ES-I3 (cell line): ENCODE measurements around the gene SMARCD1.

Experiments used
- H3K36me3 ChIP-seq: 2 replicates; pipeline ENCODE4 v1.6.1; 2013; ENCODE audit warnings: mild to moderate bottlenecking, low read length, control low read depth, moderate library complexity; ENCODE audit not compliant: insufficient read depth
- H3K4me1 ChIP-seq: 2 replicates; pipeline ENCODE4 v1.6.1; 2013; ENCODE audit warnings: mild to moderate bottlenecking, control low read depth, low read length; ENCODE audit not compliant: insufficient read depth
- H3K9ac ChIP-seq: 2 replicates; pipeline ENCODE4 v1.6.1; 2013; ENCODE audit warnings: low read depth, mild to moderate bottlenecking, low read length, moderate library complexity
- H3K9me3 ChIP-seq: 2 replicates; pipeline ENCODE4 v1.6.1; 2013; ENCODE audit warnings: mild to moderate bottlenecking, low read length, moderate library complexity; ENCODE audit not compliant: control insufficient read depth, insufficient read depth

SMARCD1 gene

DNA sequence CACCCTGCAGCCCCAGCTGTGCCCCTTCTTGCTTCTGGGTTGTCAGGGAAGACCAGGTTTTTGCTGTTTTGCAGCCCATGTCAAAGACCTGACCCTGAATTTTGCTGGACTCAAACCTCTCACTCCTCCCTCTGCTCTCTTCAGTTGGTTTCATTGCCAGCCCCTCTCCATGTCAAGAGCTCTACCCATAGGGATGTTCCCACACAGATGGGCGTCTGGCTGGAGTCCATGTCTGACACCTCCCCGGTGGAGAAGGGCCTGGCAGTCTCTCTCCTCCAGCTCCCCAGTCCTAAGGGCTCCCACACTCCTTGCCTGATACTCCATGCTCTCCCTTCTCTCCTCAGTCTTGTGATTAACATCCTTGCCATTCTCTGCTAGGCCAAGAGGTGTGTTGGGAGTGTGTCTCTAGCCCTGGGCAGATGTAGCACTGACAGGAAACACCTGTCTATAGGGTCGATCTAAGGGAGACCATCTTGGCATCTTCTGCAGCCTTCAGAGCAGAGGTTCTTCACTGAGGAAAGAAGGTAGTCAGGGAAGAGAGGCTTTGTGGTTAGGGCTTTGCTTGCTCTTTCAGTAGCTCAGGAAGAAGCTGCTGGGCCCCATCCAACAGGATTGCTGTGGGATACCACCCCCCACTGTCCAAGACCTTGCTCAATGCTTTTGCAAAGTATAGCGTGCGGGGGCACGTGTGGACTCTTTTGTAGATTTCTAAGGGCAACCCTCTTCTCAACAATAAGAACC, 23.0 kb upstream of the SMARCD1 start:
- Histone ChIP-seq H3K9me3 (no peaks in the 10 kb centered on the region; the same call in 1 of the 2 replicates), H3K36me3 (no peaks in the 10 kb centered on the region), H3K4me1 (0 out of 2 replicates have a peak, but pooled peaks cover 6% of the 10 kb centered on the region), H3K9ac (no peak overlapping the region)

DNA sequence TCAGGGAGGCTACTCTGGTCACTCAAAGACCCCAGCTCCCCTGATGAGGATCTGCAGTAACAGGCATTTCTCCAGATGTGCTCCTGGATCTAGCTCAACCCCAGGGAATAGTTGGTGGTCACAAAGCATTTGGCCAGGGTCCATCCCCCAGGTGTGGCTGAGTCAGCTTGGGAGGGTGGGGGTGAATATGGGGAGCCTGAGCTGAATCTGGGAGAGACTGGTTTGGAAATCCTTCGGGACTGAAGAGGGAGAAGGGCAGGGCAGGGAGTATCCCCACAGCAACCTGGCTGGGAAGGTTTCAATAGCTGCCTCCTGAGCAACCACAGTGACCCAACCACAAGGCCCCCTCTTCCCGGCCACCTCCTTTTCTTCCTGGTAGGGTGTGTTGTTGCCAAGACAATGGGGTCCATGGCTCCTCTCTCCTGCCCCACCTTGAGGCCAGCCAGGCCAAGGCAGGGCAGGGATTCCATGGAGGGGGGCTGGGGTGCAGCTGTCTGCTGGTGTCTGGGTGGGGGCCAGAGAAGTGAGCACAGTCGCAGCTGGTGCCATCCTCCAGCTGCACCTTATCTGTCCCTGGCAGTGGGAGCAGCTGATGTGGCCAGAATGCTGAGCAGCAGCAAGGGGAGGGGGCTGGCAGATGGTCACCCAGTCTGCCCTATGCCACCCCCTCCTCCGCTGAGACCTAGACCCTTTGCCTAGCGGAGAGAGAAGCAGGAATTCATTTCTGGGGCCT, 22.2 kb upstream of the SMARCD1 start:
- Histone ChIP-seq H3K9me3 (no peaks in the 10 kb centered on the region; the same call in 1 of the 2 replicates), H3K4me1 (0 out of 2 replicates have a peak, but pooled peaks cover 6% of the 10 kb centered on the region), H3K36me3 (no peaks in the 10 kb centered on the region), H3K9ac (no peak overlapping the region)

DNA sequence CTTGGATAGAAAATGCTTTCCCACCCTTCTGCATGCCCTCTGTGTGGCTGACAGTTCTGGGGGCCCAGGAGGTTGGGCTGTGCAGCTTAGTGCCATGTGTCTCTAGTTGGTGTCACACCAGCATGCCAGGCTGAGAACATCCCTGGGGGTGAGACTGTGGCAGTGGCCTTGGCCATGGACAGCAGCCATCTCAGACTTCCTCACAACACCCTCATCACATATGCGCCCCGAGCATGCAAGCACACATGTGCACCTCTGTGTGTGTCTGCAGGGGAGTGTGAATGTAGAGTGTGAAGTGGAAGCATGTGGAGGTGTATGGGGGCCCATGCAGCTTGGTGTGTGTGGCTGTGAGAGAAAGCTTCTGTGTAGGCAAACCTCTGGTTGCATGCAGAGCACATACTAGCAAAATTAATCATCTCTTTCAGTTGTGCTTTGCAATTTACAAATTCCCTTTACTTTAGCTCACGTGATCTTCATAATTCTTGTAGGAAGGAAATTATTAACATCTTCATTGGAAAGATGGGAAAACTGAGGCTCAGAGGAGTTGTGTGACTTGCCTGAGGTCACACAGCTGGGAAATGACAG, 19.3 kb upstream of the SMARCD1 start:
- Histone ChIP-seq H3K9ac (no peak overlapping the region), H3K9me3 (no peaks in the 10 kb centered on the region; the same call in 1 of the 2 replicates), H3K4me1 (0 out of 2 replicates have a peak, but pooled peaks cover 6% of the 10 kb centered on the region), H3K36me3 (no peaks in the 10 kb centered on the region)

DNA sequence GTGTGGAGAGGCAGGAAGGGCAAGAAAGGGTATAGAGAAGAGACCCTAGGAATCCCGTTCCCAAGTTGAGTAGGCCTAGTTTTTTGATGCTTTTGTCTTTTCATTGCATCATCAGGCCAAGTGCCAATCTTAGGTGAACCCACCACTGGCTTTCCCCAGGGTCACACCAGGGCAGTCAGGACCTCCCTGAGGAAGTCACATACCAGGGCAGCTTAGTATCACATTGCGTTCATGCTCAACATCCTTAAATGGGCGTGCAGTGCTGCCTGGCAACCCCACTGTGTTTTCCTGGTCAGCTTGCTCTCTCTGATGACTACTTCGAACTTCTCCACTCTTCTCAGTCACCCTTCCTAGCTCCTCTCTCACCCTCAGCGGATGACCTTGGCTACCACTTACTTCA, 18.7 kb upstream of the SMARCD1 start:
- H3K9ac ChIP-seq = no peak overlapping the region
- H3K36me3 ChIP-seq = no peaks in the 10 kb centered on the region
- no peaks in the 10 kb centered on the region; the same call in 1 of the 2 replicates for H3K9me3 ChIP-seq
- 0 out of 2 replicates have a peak, but pooled peaks cover 6% of the 10 kb centered on the region for H3K4me1 ChIP-seq

DNA sequence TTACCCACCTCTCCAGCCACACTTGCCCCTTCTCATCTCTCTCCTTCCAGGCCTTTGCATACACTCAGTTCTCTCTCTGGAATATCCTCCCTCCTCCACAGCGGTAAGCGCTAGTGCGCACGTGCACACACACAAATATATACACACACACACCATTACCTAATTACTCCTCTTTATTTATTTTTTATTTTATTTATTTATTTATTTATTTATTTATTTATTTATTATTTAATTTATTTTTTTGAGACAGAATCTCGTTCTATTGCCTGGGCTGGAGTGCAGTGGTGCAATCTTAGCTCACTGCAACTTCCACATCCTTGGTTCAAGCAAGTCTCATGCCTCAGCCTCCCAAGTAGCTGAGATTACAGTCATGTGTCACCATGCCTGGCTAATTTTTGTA, 16.1 kb upstream of the SMARCD1 start:
- peaks cover 19% of the 10 kb centered on the region; the same call in 1 of the 2 replicates for H3K4me1 ChIP-seq
- no peaks in the 10 kb centered on the region for H3K36me3 ChIP-seq
- no peaks in the 10 kb centered on the region for H3K9me3 ChIP-seq
- H3K9ac ChIP-seq = no peak overlapping the region

DNA sequence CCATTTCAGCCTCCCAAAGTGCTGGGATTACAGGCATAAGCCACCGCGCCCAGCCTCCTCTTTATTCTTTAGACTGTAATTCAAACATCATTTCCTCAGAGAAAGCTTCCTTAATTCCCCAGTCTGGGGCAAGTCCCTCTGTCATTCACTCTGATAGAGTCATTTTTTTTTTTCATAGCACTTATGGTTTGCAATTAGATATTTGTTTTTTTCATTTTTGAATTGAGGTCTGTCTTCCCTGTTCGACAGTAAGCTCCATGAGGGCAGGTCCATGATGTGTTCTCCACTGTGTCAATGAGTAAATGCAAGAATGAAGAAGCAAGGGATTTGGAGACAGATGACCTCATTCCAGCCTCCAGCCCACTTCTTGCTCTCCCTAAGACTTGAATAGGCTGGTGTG, 15.6 kb upstream of the SMARCD1 start:
- Histone ChIP-seq H3K4me1 (peaks cover 19% of the 10 kb centered on the region; the same call in 1 of the 2 replicates), H3K9ac (no peak overlapping the region), H3K36me3 (no peaks in the 10 kb centered on the region), H3K9me3 (no peaks in the 10 kb centered on the region)

DNA sequence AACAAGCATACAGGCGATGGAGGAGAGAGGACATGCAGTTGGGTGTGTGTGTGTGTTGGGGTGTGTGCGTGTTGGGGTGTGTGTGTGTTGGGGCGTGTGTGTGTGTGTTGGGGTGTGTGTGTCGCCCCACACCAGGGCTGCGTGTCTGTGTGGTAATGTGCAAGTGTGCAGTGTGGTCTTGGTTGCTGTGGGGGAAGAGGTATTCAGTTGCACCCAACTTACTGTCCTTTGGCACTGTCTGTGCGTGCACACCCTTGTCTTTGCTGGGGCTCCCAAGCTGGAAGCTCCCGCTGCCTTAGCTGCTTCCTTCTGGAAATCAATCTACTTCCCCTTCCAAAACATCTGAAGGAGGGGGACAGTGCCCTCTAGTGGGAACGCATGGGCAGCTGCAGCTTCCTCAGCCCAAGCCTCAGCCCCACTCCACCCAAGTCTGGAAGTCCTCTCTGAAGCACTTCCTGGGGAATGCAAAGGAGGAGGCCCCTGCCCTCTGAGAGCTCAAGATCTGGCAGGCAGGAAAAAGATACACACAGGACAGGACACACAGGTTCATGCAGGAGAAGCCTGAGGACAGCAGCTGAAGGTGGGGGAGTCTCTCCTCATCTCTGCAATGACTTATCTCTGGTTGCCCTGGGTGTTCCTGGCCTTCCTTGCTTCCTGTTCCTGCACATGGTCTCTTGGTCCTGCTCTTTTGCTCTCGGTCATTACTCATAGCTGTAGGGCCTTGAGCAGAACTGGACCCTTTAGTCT, 14.7 kb upstream of the SMARCD1 start:
- Histone ChIP-seq H3K4me1 (peaks cover 21% of the 10 kb centered on the region), H3K9me3 (no peaks in the 10 kb centered on the region), H3K9ac (no peak overlapping the region), H3K36me3 (no peaks in the 10 kb centered on the region)

DNA sequence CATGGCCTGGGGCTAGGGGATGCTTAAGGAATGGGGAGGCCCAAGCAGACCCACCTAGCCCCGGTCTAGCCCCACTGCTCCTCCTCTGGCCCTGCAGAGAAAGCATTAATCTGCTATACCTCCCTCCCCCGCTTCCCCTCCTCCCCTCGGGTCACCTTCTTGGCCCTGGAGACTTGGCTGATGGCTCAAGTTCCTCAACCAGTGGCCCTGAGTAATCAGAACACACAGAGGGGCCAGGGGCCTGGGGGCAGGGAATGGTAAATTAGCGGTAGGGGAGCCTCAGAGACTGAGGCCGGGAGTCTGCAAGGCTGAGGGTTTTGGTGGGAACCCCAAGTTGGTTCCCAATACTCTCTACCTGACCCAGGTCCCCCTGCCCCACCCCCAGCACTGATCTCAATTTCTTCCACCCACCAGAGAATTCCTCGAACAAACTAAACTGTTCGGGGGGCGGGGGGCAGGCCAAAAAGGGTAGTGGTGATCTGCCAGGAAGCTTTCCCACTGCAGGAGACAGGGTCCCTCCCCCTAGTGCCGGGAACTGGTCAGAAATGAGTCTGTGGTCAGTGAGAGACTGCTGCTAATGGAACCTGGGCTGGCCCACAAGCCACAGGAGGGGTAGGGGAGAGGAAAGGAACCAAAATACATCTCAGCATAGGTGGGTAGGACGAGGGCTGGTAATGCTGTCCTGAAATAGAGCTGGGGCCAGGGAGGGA, 12.8 kb upstream of the SMARCD1 start:
- H3K9me3 ChIP-seq = no peaks in the 10 kb centered on the region
- H3K9ac ChIP-seq = no peak overlapping the region; the same call in 1 of the 2 replicates
- H3K36me3 ChIP-seq = no peaks in the 10 kb centered on the region
- peaks cover 17% of the 10 kb centered on the region for H3K4me1 ChIP-seq

DNA sequence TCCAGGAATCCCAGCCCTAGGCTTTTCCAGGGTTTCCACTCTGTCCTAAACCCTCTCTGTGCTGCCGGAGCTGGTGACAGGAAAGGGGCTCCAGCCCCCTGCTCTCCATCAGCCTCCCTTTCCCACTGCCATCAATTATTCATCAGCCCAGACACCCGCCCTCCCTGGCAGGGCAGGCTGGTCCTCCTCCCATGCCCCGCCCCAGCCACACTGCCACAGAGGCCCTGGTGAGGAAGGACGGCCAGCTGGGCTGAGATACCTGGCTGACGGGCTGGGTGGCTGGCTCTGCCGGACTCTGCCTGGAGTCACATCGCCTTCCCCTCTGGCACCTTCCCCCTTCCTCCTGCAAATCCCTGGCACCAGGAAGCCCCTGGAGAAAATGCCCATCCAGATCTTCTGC, 11.9 kb upstream of the SMARCD1 start:
- H3K9ac ChIP-seq = no peak overlapping the region
- H3K9me3 ChIP-seq = no peaks in the 10 kb centered on the region
- no peaks in the 10 kb centered on the region for H3K36me3 ChIP-seq
- H3K4me1 ChIP-seq = peaks cover 17% of the 10 kb centered on the region

DNA sequence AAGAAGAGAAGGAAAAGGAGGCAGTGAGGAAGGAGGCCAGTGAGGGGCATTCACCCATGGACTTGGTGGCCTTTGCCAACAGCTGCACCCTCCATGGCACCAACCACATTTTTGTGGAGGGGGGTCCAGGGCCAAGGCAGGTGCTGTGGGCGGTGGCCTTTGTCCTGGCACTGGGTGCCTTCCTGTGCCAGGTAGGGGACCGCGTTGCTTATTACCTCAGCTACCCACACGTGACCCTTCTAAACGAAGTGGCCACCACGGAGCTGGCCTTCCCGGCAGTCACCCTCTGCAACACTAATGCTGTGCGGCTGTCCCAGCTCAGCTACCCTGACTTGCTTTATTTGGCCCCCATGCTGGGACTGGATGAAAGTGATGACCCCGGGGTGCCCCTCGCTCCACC, 11.4 kb upstream of the SMARCD1 start:
- H3K9me3 ChIP-seq = no peaks in the 10 kb centered on the region
- H3K4me1 ChIP-seq = peaks cover 17% of the 10 kb centered on the region
- H3K36me3 ChIP-seq = no peaks in the 10 kb centered on the region
- H3K9ac ChIP-seq = no peak overlapping the region

DNA sequence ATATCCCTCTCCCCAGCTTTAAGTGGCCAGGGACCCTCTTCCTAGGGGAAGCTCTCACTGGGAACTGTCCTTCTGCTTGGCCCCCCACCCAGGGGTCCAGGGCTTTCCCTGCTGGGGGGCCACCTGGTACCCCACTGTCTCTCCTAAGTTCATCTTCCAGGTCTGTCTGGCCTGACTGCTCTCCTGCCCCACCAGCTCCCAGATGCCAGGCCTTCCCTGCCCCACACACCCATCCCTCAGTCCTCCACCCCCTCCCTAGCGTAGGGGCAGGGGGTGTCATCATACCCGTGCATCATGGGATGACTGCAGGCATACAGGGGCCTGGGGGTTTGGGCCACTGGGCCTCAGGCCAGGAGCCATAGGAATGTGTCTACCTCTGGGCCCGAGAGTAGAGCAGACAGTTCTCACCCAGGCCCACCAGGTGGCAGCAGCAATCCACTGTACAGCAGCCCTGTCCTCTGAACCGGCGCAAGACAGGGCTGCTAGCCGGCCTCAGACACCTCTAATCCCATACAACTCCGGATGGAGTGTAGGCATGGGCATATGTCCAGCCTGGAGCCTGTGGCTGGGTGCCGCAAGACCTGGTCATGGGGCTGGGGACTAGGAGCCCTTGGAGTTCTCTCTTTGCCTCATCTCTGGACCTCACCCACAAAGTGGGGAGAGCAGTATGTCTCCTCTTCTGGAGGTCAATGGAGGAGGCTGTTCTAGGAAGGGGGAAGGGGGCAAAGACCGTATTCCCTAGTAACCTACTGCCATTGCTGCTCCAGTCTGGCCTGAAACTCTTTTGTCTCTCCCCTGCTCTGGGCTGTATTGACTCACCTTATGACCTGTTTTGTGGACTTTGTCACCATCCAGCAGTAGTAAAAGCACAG, 10.0 kb upstream of the SMARCD1 start:
- H3K9me3 ChIP-seq = no peaks in the 10 kb centered on the region
- no peak overlapping the region for H3K9ac ChIP-seq
- no peaks in the 10 kb centered on the region for H3K36me3 ChIP-seq
- H3K4me1 ChIP-seq = peaks cover 17% of the 10 kb centered on the region

DNA sequence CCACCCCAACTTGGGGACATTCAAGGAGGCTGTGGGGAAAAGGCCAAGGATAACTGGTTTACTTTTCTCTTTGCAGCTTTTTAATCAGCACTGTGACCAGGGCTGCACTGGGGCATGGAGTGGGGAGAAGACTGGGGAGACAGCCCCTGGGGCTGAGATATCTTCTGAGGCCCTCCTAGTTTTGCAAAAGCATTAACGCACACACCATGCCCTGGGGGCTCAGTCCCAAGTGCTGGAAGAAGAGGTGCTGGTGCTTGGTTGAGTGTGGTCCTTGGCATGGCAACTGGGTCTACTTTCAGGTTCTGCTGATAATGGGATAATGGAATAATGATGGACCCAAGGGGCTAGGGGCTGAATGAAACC, 9.4 kb upstream of the SMARCD1 start:
- Histone ChIP-seq H3K36me3 (no peaks in the 10 kb centered on the region), H3K9ac (no peak overlapping the region), H3K4me1 (peaks cover 17% of the 10 kb centered on the region), H3K9me3 (no peaks in the 10 kb centered on the region)

DNA sequence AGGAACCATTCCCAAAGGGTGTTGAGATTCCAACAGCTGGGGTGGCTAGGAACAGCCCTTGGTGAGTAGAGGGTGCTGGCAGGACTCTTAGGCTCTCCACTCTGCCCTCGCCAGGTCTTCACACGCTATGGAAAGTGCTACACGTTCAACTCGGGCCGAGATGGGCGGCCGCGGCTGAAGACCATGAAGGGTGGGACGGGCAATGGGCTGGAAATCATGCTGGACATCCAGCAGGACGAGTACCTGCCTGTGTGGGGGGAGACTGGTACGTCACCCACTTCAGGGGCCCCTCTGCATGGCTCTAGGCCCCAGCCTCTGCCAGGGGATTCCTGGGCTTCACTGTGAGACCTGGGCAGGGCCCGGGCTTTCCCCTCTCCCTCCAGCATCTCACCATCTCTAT, 8.0 kb upstream of the SMARCD1 start:
- Histone ChIP-seq H3K36me3 (no peaks in the 10 kb centered on the region), H3K4me1 (peaks cover 13% of the 10 kb centered on the region), H3K9ac (no peak overlapping the region), H3K9me3 (no peaks in the 10 kb centered on the region)
